OCI-LY1 (cell line): ENCODE data around the gene TNFRSF21.

Experiments
- EZH2 ChIP-seq: fragments of 200-600 bp; sonication (generic), shearing (Covaris generic); IDR thresholded peaks from 2 replicates; pipeline ENCODE4 v1.8.0; 2017; ENCODE audit warnings: borderline replicate concordance, mixed run types, mild to moderate bottlenecking, antibody characterized with exemption, low read length, moderate library complexity, mixed read lengths
- TF ChIP-seq, protein P1 (sequence below): fragments of 200-600 bp; sonication (generic), shearing (Covaris generic); IDR thresholded peaks from 2 replicates; pipeline ENCODE4 v1.5.1; 2017; ENCODE audit warnings: mild to moderate bottlenecking, antibody characterized with exemption, low read length, moderate library complexity, mixed read lengths

DNA sequence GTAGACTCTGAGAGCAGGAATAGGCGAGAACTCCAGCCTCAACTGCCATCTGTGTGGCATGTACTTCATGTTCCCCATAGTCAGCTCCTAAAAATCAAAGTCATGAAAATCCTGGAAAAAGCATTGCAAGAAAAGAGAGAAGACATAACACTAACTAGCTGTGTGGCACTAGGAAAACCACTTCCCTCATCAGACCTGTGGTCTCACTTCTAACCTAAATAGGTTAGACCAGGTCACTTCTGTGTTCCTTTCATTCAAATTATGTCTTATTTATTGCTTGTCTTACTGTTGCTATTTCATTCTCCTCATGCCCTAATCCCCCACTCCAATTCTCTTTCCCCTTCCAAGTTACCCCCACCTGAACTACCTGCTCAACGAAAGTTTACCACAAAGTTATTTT lies 70.2 kb downstream of the TNFRSF21 start:
- TF ChIP-seq, protein P1, sequence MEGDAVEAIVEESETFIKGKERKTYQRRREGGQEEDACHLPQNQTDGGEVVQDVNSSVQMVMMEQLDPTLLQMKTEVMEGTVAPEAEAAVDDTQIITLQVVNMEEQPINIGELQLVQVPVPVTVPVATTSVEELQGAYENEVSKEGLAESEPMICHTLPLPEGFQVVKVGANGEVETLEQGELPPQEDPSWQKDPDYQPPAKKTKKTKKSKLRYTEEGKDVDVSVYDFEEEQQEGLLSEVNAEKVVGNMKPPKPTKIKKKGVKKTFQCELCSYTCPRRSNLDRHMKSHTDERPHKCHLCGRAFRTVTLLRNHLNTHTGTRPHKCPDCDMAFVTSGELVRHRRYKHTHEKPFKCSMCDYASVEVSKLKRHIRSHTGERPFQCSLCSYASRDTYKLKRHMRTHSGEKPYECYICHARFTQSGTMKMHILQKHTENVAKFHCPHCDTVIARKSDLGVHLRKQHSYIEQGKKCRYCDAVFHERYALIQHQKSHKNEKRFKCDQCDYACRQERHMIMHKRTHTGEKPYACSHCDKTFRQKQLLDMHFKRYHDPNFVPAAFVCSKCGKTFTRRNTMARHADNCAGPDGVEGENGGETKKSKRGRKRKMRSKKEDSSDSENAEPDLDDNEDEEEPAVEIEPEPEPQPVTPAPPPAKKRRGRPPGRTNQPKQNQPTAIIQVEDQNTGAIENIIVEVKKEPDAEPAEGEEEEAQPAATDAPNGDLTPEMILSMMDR: no peak
- no peak for TF ChIP-seq EZH2
